B cell (primary cell): ENCODE measurements around the gene GABPB2. TPM values are rescaled to one million over a fixed set of nuclear protein-coding genes. Genes with fewer than 3 reads are reported as not detected.

Experiments
- ATAC-seq: fragments of 200-7000 bp; cut with Tn5 transposase; one replicate; pipeline ENCODE4 v1.10.0; 2021; ENCODE audit warnings: low read depth, mild to moderate bottlenecking, moderate number of reproducible peaks, moderate library complexity
- CTCF ChIA-PET: fragments of 350-600 bp; sonication (Branson Sonifier 250); formaldehyde crosslinking; loops from one replicate; lab custom pipeline; 2021; ENCODE audit warnings: antibody characterized with exemption, inconsistent platforms; lab: Charles Lee
- POLR2A ChIA-PET: fragments of 350-600 bp; sonication (Branson Sonifier 250); formaldehyde crosslinking; loops from one replicate; lab custom pipeline; 2021; ENCODE audit warnings: antibody characterized with exemption; lab: Charles Lee
- DNase-seq: peaks from one replicate; pipeline ENCODE4 v3.0.0; 2013
- H2AFZ ChIP-seq: 2 replicates; pipeline ENCODE4 v1.6.1; 2012; ENCODE audit warnings: mild to moderate bottlenecking, low read depth, low read length; ENCODE audit not compliant: insufficient read depth, poor library complexity, severe bottlenecking
- H3K27ac ChIP-seq, 2 donors: 1 replicate in 1 of 2; 2 replicates in 1 of 2; pipeline ENCODE4 v1.5.1; 2012 to 2013; ENCODE audit warnings: low read length in 2 of 2, mild to moderate bottlenecking in 2 of 2, moderate library complexity in 1 of 2
- H3K27me3 ChIP-seq, 4 experiments: fragments of 200-600 bp in 1 of 4; sonication (generic) in 1 of 4; replicated peaks in 1 of 4; 1 replicate in 2 of 4; 2 replicates in 2 of 4; pipeline versions ENCODE4 v1.6.1 to v1.7.0; 2013 to 2016; ENCODE audit warnings: low read length in 3 of 4, mild to moderate bottlenecking in 2 of 4, mixed read lengths in 1 of 4, moderate library complexity in 1 of 4; ENCODE audit not compliant: insufficient read depth in 4 of 4, control insufficient read depth in 3 of 4; ENCODE audit errors: control extremely low read depth in 1 of 4
- H3K36me3 ChIP-seq, 2 experiments: replicated peaks in 1 of 2; 1 replicate in 1 of 2; 2 replicates in 1 of 2; pipeline versions ENCODE4 v1.6.1 to v1.7.1; 2013; ENCODE audit warnings: low read length in 1 of 2; ENCODE audit not compliant: insufficient read depth in 2 of 2, control insufficient read depth in 1 of 2; ENCODE audit errors: control extremely low read depth in 1 of 2, extremely low read depth in 1 of 2
- H3K4me1 ChIP-seq, 2 donors: fragments of 200-600 bp in 1 of 2; sonication (generic) in 1 of 2; 1 replicate in 1 of 2; 2 replicates in 1 of 2; pipeline versions ENCODE4 v1.5.1 to v1.6.1; 2013 to 2017; ENCODE audit warnings: low read length in 2 of 2; ENCODE audit not compliant: control insufficient read depth in 2 of 2, insufficient read depth in 2 of 2
- H3K4me2 ChIP-seq: replicated peaks from 2 replicates; pipeline ENCODE3; 2012; ENCODE audit warnings: mild to moderate bottlenecking, low read depth, low read length; ENCODE audit not compliant: poor library complexity, severe bottlenecking
- H3K4me3 ChIP-seq, 5 experiments: fragments of 200-600 bp in 1 of 5; sonication (generic) in 1 of 5; 1 replicate in 3 of 5; 2 replicates in 2 of 5; pipeline versions ENCODE4 v1.5.1 to v1.7.0; 2011 to 2016; ENCODE audit warnings: low read length in 4 of 5, mild to moderate bottlenecking in 4 of 5, low read depth in 2 of 5, control low read depth in 1 of 5, moderate library complexity in 1 of 5; ENCODE audit not compliant: insufficient read depth in 1 of 5; ENCODE audit errors: control extremely low read depth in 1 of 5, extremely low read depth in 1 of 5
- H3K79me2 ChIP-seq: fragments of 200-600 bp; sonication (generic); one replicate; pipeline ENCODE4 v1.6.0; 2016; ENCODE audit warnings: low read length; ENCODE audit not compliant: control insufficient read depth, insufficient read depth
- H3K9ac ChIP-seq: fragments of 200-600 bp; sonication (generic); 2 replicates; pipeline ENCODE4 v1.6.1; 2017; ENCODE audit warnings: mild to moderate bottlenecking, low read length, moderate library complexity
- H3K9me3 ChIP-seq, 3 donors: one replicate each; pipeline versions ENCODE4 v1.6.1 to v1.7.1; 2013; ENCODE audit warnings: low read length in 2 of 3; ENCODE audit not compliant: control insufficient read depth in 2 of 3, insufficient read depth in 1 of 3; ENCODE audit errors: control extremely low read depth in 1 of 3
- H4K20me1 ChIP-seq: 2 replicates; pipeline ENCODE4 v1.6.0; 2012; ENCODE audit warnings: mild to moderate bottlenecking, low read length; ENCODE audit not compliant: insufficient read depth, control insufficient read depth, poor library complexity, severe bottlenecking
- H3K27ac Mint-ChIP-seq: one replicate; pipeline ENCODE4 v1.8.0; 2021; ENCODE audit warnings: mixed read lengths
- H3K27me3 Mint-ChIP-seq: one replicate; pipeline ENCODE4 v1.8.0; 2021; ENCODE audit warnings: mixed read lengths
- H3K4me1 Mint-ChIP-seq: one replicate; pipeline ENCODE4 v1.8.0; 2021; ENCODE audit warnings: mixed read lengths
- H3K4me3 Mint-ChIP-seq: one replicate; pipeline ENCODE4 v1.8.0; 2021; ENCODE audit warnings: mixed read lengths
- H3K9me3 Mint-ChIP-seq: one replicate; pipeline ENCODE4 v1.8.0; 2022; ENCODE audit warnings: mixed read lengths; ENCODE audit not compliant: insufficient read depth
- EZH2 ChIP-seq: IDR thresholded peaks from 2 replicates; pipeline ENCODE4 v1.6.1; 2012; ENCODE audit warnings: borderline replicate concordance, low read depth, mild to moderate bottlenecking, moderate library complexity, low read length; ENCODE audit not compliant: insufficient read depth, poor library complexity, severe bottlenecking
- WGBS: methylation state at CpG from one replicate; pipeline ENCODE4 v1.1.5; 2013; ENCODE audit warnings: missing lambda C conversion rate; ENCODE audit not compliant: insufficient coverage; 5-methylcytosine and 5-hydroxymethylcytosine counted together
- intact Hi-C: fragments of 100-400 bp; cut with micrococcal nuclease; formaldehyde crosslinking; loops from one replicate; pipeline ENCODE4 v1.10.0; 2022
- polyA plus RNA-seq: library from polyadenylated mRNA; depleted of rRNA; stranded (reverse); fragments of >200 nt; gene quantifications from 2 replicates; pipeline ENCODE4 v1.2.3, GENCODE V29; 2012
- total RNA-seq, 2 donors: library from RNA; stranded (reverse); fragments of 120-200 nt in 1 of 2; gene quantifications; 1 replicate in 1 of 2; 2 replicates in 1 of 2; pipeline versions ENCODE4 v1.2.3 to v1.2.4, GENCODE V29; 2013 to 2022
- TF ChIP-seq, protein P1 (sequence below): fragments of 200-600 bp; IDR thresholded peaks from one replicate; pipeline ENCODE4 v1.8.0; 2022; ENCODE audit warnings: antibody characterized with exemption, mild to moderate bottlenecking

GABPB2 gene
- total and polyA plus RNA-seq, 2 donors (not counting 1 experiment from before 2014, with no cell fraction given), result 15.1 to 22.4 TPM

DNA sequence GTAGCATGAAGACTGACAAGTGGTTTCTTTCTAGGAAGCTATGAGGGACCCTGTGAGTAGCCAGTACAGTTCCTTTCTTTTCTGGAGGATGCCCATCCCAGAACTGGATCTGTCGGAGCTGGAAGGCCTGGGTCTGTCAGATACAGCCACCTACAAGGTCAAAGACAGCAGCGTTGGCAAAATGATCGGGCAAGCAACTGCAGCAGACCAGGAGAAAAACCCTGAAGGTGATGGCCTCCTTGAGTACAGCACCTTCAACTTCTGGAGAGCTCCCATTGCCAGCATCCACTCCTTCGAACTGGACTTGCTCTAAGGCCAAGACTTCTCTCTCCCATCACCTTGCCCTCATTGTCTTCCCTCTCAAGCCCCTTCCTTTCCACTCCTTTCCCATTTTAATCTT lies 3.4 kb upstream of the GABPB2 start:
- no peaks in the 10 kb centered on the region for H3K27me3 ChIP-seq
- H3K4me1 Mint-ChIP-seq, result peaks cover 17% of the 10 kb centered on the region
- no peaks in the 10 kb centered on the region for H4K20me1 ChIP-seq
- ChIA-PET CTCF (interaction anchor here (0.6 to 1.7 kb wide), 7 partner anchors 9 to 264 kb away, joined by 3 to 9 read pairs (median 4); partner anchors contain the start of gene C1orf56), POLR2A (no interaction called here)
- no peaks in the 10 kb centered on the region for H3K36me3 ChIP-seq
- H3K27me3 Mint-ChIP-seq, result no peaks in the 10 kb centered on the region
- H2AFZ ChIP-seq, result no peak overlapping the region
- no peak overlapping the region for H3K4me3 ChIP-seq
- peak overlapping the region; percentile 7 for H3K27ac Mint-ChIP-seq
- H3K27ac ChIP-seq, result no peak overlapping the region
- DNase-seq (no peak), ATAC-seq (no peak)
- TF ChIP-seq, protein P1, sequence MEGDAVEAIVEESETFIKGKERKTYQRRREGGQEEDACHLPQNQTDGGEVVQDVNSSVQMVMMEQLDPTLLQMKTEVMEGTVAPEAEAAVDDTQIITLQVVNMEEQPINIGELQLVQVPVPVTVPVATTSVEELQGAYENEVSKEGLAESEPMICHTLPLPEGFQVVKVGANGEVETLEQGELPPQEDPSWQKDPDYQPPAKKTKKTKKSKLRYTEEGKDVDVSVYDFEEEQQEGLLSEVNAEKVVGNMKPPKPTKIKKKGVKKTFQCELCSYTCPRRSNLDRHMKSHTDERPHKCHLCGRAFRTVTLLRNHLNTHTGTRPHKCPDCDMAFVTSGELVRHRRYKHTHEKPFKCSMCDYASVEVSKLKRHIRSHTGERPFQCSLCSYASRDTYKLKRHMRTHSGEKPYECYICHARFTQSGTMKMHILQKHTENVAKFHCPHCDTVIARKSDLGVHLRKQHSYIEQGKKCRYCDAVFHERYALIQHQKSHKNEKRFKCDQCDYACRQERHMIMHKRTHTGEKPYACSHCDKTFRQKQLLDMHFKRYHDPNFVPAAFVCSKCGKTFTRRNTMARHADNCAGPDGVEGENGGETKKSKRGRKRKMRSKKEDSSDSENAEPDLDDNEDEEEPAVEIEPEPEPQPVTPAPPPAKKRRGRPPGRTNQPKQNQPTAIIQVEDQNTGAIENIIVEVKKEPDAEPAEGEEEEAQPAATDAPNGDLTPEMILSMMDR, result no peak
- no peak for TF ChIP-seq EZH2
- no peak overlapping the region for H3K4me3 Mint-ChIP-seq
- no peaks in the 10 kb centered on the region for H3K9me3 ChIP-seq
- peaks cover 21% of the 10 kb centered on the region for H3K79me2 ChIP-seq
- intact Hi-C loops, result no loop called here
- no peak overlapping the region for H3K4me2 ChIP-seq
- no peaks in the 10 kb centered on the region for H3K9me3 Mint-ChIP-seq
- H3K9ac ChIP-seq, result no peak overlapping the region
- WGBS, result 100% methylated on average over 3 of the region's 4 CpGs
- peaks cover 13 to 18% of the 10 kb centered on the region in 2 donors for H3K4me1 ChIP-seq

- Histone ChIP-seq H3K27me3 (no peaks in the 10 kb centered on the region), H2AFZ (no peak overlapping the region), H4K20me1 (no peaks in the 10 kb centered on the region), H3K79me2 (peaks cover 31% of the 10 kb centered on the region), H3K9me3 (no peaks in the 10 kb centered on the region), H3K36me3 (peaks cover 0 to 3% of the 10 kb centered on the region in 2 experiments), H3K4me1 (peaks cover 13 to 18% of the 10 kb centered on the region in 2 donors), H3K4me3 (no peak overlapping the region), H3K27ac (peak overlapping the region in 1 of 2 donors; percentile 51), H3K9ac (no peak overlapping the region), H3K4me2 (peak overlapping the region; percentile 14)
- TF ChIP-seq, protein P1, result no peak
- TF ChIP-seq EZH2, result no peak
- intact Hi-C loops, result no loop called here
- peak overlapping the region; percentile 84 for H3K27ac Mint-ChIP-seq
- H3K27me3 Mint-ChIP-seq, result no peaks in the 10 kb centered on the region
- peaks cover 17% of the 10 kb centered on the region for H3K4me1 Mint-ChIP-seq
- H3K4me3 Mint-ChIP-seq, result peak overlapping the region; percentile 97
- ATAC-seq (no peak), DNase-seq (no peak)
- ChIA-PET POLR2A (interaction anchor here (0.6 to 3.0 kb wide), 2 partner anchors 21 to 23 kb away, joined by 5 to 13 read pairs; partner anchors contain the start of gene C1orf56), CTCF (no interaction called here)
- no CpG with 5 or more reads among the region's 5 CpGs for WGBS
- no peaks in the 10 kb centered on the region for H3K9me3 Mint-ChIP-seq
Observed at GRCh38 chr1:151069103-151069486, 1.5 kb upstream of the GABPB2 start.
